H9 (cell line): ENCODE results near the gene UNC5B. TPM values are rescaled to one million over a fixed set of nuclear protein-coding genes. Genes with fewer than 3 reads are reported as not detected.

Experiments used
- DNase-seq: peaks from one replicate; pipeline ENCODE4 v3.0.0-alpha.2; 2017
- H2AFZ ChIP-seq: one replicate; pipeline ENCODE4 v1.6.1; 2013; ENCODE audit warnings: mild to moderate bottlenecking, low read length, control low read depth, moderate library complexity
- H2AK5ac ChIP-seq: 2 replicates; pipeline ENCODE4 v1.6.1; 2013; ENCODE audit warnings: low read length, control low read depth, mixed read lengths; ENCODE audit not compliant: insufficient read length
- H2BK120ac ChIP-seq: one replicate; pipeline ENCODE4 v1.6.1; 2013; ENCODE audit warnings: low read depth, mild to moderate bottlenecking, low read length, control low read depth, inconsistent platforms; ENCODE audit not compliant: poor library complexity, severe bottlenecking
- H2BK12ac ChIP-seq: 2 replicates; pipeline ENCODE4 v1.6.1; 2013; ENCODE audit warnings: low read length, control low read depth, mixed read lengths, low read depth; ENCODE audit not compliant: insufficient read length
- H2BK15ac ChIP-seq: 2 replicates; pipeline ENCODE4 v1.6.1; 2013; ENCODE audit warnings: low read depth, low read length, control low read depth
- H2BK20ac ChIP-seq: one replicate; pipeline ENCODE4 v1.6.1; 2013; ENCODE audit warnings: low read depth, mild to moderate bottlenecking, low read length, control low read depth, inconsistent platforms; ENCODE audit not compliant: poor library complexity, severe bottlenecking
- H2BK5ac ChIP-seq: 2 replicates; pipeline ENCODE4 v1.6.1; 2013; ENCODE audit warnings: low read length, control low read depth, mixed read lengths; ENCODE audit not compliant: insufficient read length
- H3K14ac ChIP-seq: 2 replicates; pipeline ENCODE4 v1.6.1; 2013; ENCODE audit warnings: low read length, control low read depth; ENCODE audit not compliant: insufficient read depth
- H3K18ac ChIP-seq: 2 replicates; pipeline ENCODE4 v1.6.1; 2013; ENCODE audit warnings: low read depth, mild to moderate bottlenecking, mixed read lengths, low read length, control low read depth; ENCODE audit not compliant: insufficient read length
- H3K23ac ChIP-seq: 2 replicates; pipeline ENCODE4 v1.6.1; 2013; ENCODE audit warnings: low read length, control low read depth, mixed read lengths, low read depth; ENCODE audit not compliant: insufficient read length
- H3K23me2 ChIP-seq: 2 replicates; pipeline ENCODE4 v1.6.1; 2013; ENCODE audit warnings: low read depth, mild to moderate bottlenecking, mixed read lengths, low read length, control low read depth; ENCODE audit not compliant: insufficient read length, poor library complexity, severe bottlenecking
- H3K27ac ChIP-seq: 2 replicates; pipeline ENCODE4 v1.5.1; 2013; ENCODE audit warnings: low read length, control low read depth, mixed read lengths, low read depth; ENCODE audit not compliant: insufficient read length
- H3K27me3 ChIP-seq: 2 replicates; pipeline ENCODE4 v1.6.1; 2013; ENCODE audit warnings: low read length, control low read depth, inconsistent platforms; ENCODE audit not compliant: insufficient read depth
- H3K4ac ChIP-seq: 2 replicates; pipeline ENCODE4 v1.6.1; 2013; ENCODE audit warnings: low read depth, mild to moderate bottlenecking, control low read depth, inconsistent platforms, low read length, moderate library complexity
- H3K4me1 ChIP-seq: 2 replicates; pipeline ENCODE4 v1.6.1; 2013; ENCODE audit warnings: low read length, control low read depth, inconsistent platforms; ENCODE audit not compliant: insufficient read depth
- H3K4me2 ChIP-seq: 2 replicates; pipeline ENCODE4 v1.6.1; 2013; ENCODE audit warnings: low read length, control low read depth, mixed read lengths; ENCODE audit not compliant: insufficient read length, insufficient read depth
- H3K56ac ChIP-seq: 2 replicates; pipeline ENCODE4 v1.6.1; 2013; ENCODE audit warnings: low read depth, mild to moderate bottlenecking, mixed read lengths, low read length, control low read depth; ENCODE audit not compliant: insufficient read length
- H3K79me1 ChIP-seq: 2 replicates; pipeline ENCODE4 v1.6.1; 2013; ENCODE audit warnings: low read depth, mild to moderate bottlenecking, moderate library complexity, low read length, control low read depth, inconsistent platforms; ENCODE audit not compliant: insufficient read depth, poor library complexity, severe bottlenecking
- H3K79me2 ChIP-seq: 2 replicates; pipeline ENCODE4 v1.6.1; 2013; ENCODE audit warnings: low read length, control low read depth, inconsistent platforms; ENCODE audit not compliant: insufficient read depth
- H3K9ac ChIP-seq: 2 replicates; pipeline ENCODE4 v1.6.1; 2013; ENCODE audit warnings: low read length, control low read depth, mixed read lengths; ENCODE audit not compliant: insufficient read length; ENCODE audit errors: extremely low read depth
- H3K9me3 ChIP-seq: one replicate; pipeline ENCODE4 v1.6.1; 2013; ENCODE audit warnings: low read depth, low read length, inconsistent platforms; ENCODE audit not compliant: control insufficient read depth
- H3T11ph ChIP-seq: one replicate; pipeline ENCODE4 v1.6.1; 2013; ENCODE audit warnings: mild to moderate bottlenecking, low read length, control low read depth, inconsistent platforms
- H4K20me1 ChIP-seq: one replicate; pipeline ENCODE4 v1.6.1; 2013; ENCODE audit not compliant: control insufficient read depth, insufficient read length, insufficient read depth
- H4K5ac ChIP-seq: 2 replicates; pipeline ENCODE4 v1.6.1; 2013; ENCODE audit warnings: low read depth, mild to moderate bottlenecking, mixed read lengths, low read length, control low read depth; ENCODE audit not compliant: insufficient read length
- H4K8ac ChIP-seq: replicated peaks from 2 replicates; pipeline ENCODE4 v1.6.1; 2013; ENCODE audit warnings: low read length, control low read depth, mixed read lengths, low read depth; ENCODE audit not compliant: insufficient read length
- H4K91ac ChIP-seq: 2 replicates; pipeline ENCODE4 v1.6.1; 2013; ENCODE audit warnings: low read depth, mild to moderate bottlenecking, moderate library complexity, mixed read lengths, low read length, control low read depth; ENCODE audit not compliant: insufficient read length
- H3K27ac Mint-ChIP-seq, 3 experiments: 2 replicates in 2 of 3; 3 replicates in 1 of 3; pipeline ENCODE4 v1.8.0; 2020 to 2021; ENCODE audit warnings: mixed read lengths in 3 of 3, mild to moderate bottlenecking in 1 of 3, moderate library complexity in 1 of 3
- H3K27me3 Mint-ChIP-seq: 2 replicates; pipeline ENCODE4 v1.8.0; 2021; ENCODE audit warnings: low read depth, mild to moderate bottlenecking, moderate library complexity, mixed read lengths
- H3K36me3 Mint-ChIP-seq, 3 experiments: 2 replicates in 2 of 3; 3 replicates in 1 of 3; pipeline ENCODE4 v1.8.0; 2020 to 2021; ENCODE audit warnings: low read depth in 3 of 3, mixed read lengths in 3 of 3; ENCODE audit not compliant: insufficient read depth in 1 of 3
- H3K4me1 Mint-ChIP-seq, 2 experiments: 2 replicates each; pipeline ENCODE4 v1.8.0; 2020; ENCODE audit warnings: mixed read lengths in 2 of 2
- H3K4me3 Mint-ChIP-seq, 2 experiments: 2 replicates in 1 of 2; 3 replicates in 1 of 2; pipeline ENCODE4 v1.8.0; 2020 to 2021; ENCODE audit warnings: mild to moderate bottlenecking in 2 of 2, mixed read lengths in 2 of 2, moderate library complexity in 1 of 2
- H3K9me3 Mint-ChIP-seq, 2 experiments: 2 replicates in 1 of 2; 3 replicates in 1 of 2; pipeline ENCODE4 v1.8.0; 2020; ENCODE audit warnings: mild to moderate bottlenecking in 2 of 2, mixed read lengths in 2 of 2, moderate library complexity in 1 of 2
- WGBS: extraction: QIAGEN DNeasy Blood & Tissue Kit; methylation state at CpG from one replicate; pipeline ENCODE4 v1.1.7; 2013; ENCODE audit warnings: missing lambda C conversion rate, low lambda C conversion rate, mixed read lengths; ENCODE audit not compliant: insufficient read length; ENCODE audit errors: extremely low coverage; 5-methylcytosine and 5-hydroxymethylcytosine counted together
- total RNA-seq: library from RNA; stranded (reverse); gene quantifications from 2 replicates; pipeline ENCODE4 v1.2.1, GENCODE V29; 2021
- TF ChIP-seq, protein P1 (sequence below): fragments of 200-600 bp; sonication (generic); conservative IDR thresholded peaks from 3 replicates; pipeline ENCODE4 v1.8.0; 2021; ENCODE audit warnings: antibody characterized with exemption, mild to moderate bottlenecking

UNC5B gene
- total RNA-seq, 1 experiment from 2014 or later: 28.4 TPM

DNA sequence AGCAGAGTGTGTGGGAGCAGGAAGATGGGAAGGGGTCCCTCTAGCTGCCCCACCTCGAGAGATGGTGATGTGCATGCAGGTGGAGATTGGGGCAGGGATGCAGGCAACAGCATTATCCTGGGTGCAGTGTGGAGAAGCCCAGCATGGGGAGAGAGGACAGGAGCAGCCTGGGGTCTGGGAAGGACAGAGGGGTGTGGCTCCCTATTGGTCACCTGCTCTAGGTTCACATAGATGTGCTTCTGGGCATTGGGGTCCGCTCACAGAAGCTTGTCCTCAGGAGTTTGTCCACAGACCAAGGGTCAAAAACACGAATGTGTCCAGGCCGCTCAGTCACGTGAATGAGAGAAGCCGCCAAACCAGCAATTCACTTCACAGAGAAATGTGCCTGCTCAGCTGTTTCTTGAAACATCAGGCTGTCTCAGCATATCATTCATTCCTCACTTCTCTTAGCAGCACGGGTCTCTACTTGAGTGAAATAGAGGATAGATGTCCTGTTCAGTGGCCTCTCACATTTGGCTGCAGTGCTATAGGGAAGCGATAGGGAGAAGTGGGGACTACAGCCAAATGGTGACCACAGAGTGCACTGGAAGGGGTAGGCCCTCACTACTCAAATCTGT is 95.2 kb downstream of the UNC5B start:
- H3K4me1 ChIP-seq: no peaks in the 10 kb centered on the region
- H4K5ac ChIP-seq: no peak overlapping the region
- H3K14ac ChIP-seq: no peak overlapping the region
- no peaks in the 10 kb centered on the region for H3K9me3 Mint-ChIP-seq
- H2AFZ ChIP-seq: no peak overlapping the region
- TF ChIP-seq, protein P1, sequence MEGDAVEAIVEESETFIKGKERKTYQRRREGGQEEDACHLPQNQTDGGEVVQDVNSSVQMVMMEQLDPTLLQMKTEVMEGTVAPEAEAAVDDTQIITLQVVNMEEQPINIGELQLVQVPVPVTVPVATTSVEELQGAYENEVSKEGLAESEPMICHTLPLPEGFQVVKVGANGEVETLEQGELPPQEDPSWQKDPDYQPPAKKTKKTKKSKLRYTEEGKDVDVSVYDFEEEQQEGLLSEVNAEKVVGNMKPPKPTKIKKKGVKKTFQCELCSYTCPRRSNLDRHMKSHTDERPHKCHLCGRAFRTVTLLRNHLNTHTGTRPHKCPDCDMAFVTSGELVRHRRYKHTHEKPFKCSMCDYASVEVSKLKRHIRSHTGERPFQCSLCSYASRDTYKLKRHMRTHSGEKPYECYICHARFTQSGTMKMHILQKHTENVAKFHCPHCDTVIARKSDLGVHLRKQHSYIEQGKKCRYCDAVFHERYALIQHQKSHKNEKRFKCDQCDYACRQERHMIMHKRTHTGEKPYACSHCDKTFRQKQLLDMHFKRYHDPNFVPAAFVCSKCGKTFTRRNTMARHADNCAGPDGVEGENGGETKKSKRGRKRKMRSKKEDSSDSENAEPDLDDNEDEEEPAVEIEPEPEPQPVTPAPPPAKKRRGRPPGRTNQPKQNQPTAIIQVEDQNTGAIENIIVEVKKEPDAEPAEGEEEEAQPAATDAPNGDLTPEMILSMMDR: no peak
- DNase-seq: no peak
- H4K91ac ChIP-seq: no peak overlapping the region
- H3K4ac ChIP-seq: no peak overlapping the region
- H3K36me3 Mint-ChIP-seq: no peaks in the 10 kb centered on the region
- no peak overlapping the region for H3K4me2 ChIP-seq
- H3K56ac ChIP-seq: no peak overlapping the region
- no peak overlapping the region for H2BK20ac ChIP-seq
- H3K4me3 Mint-ChIP-seq: no peak overlapping the region
- no peak overlapping the region for H3K18ac ChIP-seq
- no peak overlapping the region for H3K9ac ChIP-seq
- H2BK15ac ChIP-seq: no peak overlapping the region
- H2BK5ac ChIP-seq: no peak overlapping the region
- H4K20me1 ChIP-seq: no peaks in the 10 kb centered on the region
- H3K27ac Mint-ChIP-seq: no peak overlapping the region
- no peak overlapping the region for H2AK5ac ChIP-seq
- no peaks in the 10 kb centered on the region for H3K9me3 ChIP-seq
- H3K23me2 ChIP-seq: no peaks in the 10 kb centered on the region
- H4K8ac ChIP-seq: no peak overlapping the region
- peaks cover 8% of the 10 kb centered on the region for H3K27me3 Mint-ChIP-seq
- no peak overlapping the region for H2BK120ac ChIP-seq
- no peak overlapping the region for H3K23ac ChIP-seq
- peaks cover 9 to 12% of the 10 kb centered on the region in 2 experiments for H3K4me1 Mint-ChIP-seq
- no peak overlapping the region for H2BK12ac ChIP-seq
- no peak overlapping the region for H3K27ac ChIP-seq
- no peaks in the 10 kb centered on the region for H3K79me2 ChIP-seq
- no peaks in the 10 kb centered on the region for H3K27me3 ChIP-seq
- no peak overlapping the region for H3T11ph ChIP-seq
- WGBS: no CpG with 5 or more reads among the region's 8 CpGs
- H3K79me1 ChIP-seq: no peaks in the 10 kb centered on the region
